Measurements from ENCODE around the gene STING1. TPM values are rescaled to one million over a fixed set of nuclear protein-coding genes. Genes with fewer than 3 reads are reported as not detected.
"Not testable (repeated sequence)": the region's sequence is repeated elsewhere in the genome, so short reads cannot be mapped to it uniquely, and the experiment has no call there.

The STING1 gene
- total RNA-seq = 36.9 and 69.6 TPM in 2 replicates

DNA sequence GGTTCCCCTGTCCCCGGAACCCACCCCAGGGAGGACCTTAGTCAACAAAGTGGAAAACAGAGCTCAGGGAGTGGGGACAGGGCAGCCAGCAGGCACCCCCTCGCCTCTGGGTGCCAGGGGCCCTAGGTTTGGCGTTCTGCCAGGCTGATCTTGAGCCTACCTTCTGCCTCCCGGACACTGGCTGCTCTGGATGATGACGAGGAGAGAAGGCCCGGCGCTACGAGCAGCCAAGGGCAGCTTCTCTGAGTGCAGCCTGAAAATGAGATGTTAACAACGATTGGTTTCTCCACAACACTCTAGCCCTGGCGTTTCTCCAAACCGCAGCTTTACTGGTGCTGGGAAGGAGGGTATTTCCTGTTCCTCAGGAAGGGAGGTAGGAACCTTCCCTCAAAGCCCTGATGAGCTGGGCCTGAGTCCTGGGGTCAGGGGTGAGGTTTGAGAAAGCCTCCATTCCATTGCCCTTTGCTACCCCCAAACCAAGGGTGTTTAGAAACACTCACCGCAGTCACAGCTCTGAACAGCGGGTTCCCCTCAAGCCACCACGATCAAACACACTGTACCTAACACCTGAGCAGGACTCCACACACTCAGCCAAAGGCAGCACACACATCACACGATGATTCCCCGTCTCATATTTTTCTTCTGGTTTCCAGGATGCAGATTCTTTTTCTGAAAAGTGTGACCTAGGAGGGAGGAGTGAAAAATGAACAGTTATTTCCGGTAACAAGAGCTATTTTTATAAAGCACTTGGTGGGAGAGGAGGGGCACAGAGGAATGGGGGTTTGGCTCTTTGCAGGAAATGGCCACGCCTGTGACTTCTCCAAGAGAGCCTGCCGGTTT, at the start of gene STING1:
STING1 (minus strand) TSS at position 709 of the 840 bp plus-strand sequence. CDS start 1,054 bp downstream, outside the sequence.
- peak; percentile 89 for DNase-seq

DNA sequence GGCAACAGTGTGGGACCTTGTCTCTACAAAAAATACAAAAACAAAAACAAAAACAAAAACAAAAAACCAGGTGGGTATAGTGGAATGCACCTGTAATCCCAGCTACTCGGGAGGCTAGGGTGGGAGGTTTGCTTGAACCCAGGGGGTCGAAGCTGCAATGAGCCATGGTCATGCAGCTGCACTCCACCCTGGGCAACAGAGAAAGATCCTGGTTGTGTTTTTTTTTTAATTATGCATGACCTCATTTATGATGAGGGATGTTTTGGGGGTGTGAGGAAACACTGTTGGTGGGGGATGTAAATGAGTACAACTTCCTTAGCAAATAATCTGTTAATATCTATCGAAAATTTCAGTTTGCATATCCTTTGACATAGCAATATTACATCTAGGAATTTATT, 49.2 kb upstream of the STING1 start:
- no peak for DNase-seq

DNA sequence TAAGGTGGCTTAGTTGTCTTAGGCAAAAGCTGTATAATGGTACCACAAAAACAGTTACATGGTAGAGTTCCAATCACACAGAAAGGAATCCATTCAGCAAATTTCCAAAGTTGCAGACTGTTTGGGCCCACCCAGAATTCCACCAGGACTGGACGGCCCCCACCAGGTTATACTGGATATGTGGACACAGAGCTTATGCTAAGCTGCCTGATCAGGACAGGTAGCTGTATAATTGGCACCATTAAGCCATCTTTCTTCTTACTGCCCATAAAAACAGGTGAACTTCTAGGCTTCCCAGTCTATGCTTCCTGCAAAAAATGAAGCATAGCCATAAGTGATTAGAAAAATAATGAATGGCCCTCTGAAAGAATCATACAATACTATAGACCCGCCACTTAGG, 47.5 kb upstream of the STING1 start:
- not testable (repeated sequence) for DNase-seq

DNA sequence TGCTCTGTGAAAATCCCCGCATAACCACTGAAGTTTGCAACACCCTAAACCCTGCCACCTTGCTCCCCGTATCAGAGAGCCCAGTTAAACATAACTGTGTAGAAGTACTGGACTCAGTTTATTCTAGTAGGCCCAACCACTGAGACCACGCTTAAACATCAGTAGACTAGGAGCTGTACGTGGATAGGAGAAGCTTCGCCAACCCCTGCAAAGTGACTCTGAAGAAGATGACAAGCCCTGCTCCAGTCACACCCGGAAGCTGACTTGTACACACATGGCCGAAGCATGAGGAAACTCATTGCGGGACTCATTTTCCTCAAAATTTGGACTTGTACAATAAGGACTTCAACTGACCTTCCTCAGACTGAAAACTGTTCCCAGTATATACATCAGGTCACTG, 46.1 kb upstream of the STING1 start:
- DNase-seq = not testable (repeated sequence)

DNA sequence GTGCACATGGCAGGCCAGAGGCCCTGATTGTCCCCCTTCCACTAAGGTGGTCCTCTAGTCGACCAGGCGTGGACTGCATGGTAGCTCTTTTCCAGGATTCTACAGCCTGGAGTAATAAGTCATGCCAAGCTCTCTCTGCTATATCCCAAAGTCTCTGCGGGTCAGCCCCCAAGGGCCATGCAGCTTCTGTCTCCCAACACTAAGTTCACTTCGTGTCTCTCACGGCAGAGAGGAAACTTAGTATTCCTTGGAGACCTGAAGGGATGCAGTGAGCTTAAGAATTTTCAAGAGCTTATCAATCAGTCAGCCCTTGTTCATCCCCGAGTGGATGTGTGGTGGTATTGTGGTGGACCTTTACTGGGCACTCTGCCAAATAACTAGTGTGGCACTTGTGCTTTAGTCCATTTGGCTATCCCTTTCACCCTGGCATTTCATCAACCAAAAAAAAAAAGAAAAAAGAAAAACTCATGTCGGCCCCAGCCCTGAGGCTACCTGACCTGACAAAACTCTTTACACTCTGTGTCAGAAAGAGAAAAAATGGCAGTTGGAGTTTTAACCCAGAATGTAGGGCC, 45.4 kb upstream of the STING1 start:
- DNase-seq = not testable (repeated sequence)

DNA sequence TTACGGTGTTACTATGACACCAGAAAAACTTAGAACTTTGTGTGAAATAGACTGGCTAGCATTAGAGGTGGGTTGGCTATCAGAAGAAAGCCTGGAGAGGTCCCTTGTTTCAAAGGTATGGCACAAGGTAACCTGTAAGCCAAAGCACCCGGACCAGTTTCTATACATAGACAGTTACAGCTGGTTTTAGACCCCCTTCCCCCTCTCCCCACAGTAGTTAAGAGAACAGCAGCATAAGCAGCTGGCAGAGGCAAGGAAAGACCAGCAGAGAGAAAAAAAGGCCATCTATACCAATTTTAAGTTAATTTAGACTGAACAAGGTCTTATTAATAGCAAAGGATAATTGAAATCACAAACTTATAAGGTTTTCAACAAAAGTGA, 44.5 kb upstream of the STING1 start:
- not testable (repeated sequence) for DNase-seq

DNA sequence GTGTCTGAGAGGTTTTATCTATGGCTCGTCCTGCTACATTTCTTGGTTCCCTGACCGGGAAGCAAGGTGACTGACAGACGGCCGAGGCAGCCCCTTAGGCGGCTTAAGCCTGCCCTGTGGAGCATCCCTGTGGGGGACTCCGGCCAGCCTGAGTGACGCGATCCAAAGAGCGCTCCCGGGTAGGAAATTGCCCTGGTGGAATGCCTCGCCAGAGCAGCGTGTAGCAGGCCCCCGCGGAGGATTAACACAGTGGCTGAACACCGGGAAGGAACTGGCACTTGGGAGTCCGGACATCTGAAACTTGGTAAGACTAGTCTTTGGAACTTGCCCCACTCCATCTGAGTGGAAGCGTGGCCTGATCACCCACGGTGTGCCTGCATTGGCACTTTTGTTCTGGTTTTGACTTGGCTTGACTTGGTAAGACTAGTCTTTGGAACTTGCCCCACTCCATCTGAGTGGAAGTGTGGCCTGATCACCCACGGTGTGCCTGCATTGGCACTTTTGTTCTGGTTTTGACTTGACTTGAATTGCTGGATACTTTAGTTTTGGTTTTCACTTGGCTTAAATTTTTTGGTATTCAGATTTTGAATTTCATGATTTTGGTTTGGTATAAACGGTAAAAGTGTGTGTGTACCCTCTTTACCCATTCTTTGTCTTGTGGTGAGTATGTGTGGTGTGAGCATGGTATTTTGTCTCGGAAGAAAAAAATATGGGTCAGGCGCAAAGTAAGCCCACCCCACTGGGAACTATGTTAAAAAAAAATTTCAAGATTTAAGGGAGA, 43.9 kb upstream of the STING1 start:
- not testable (repeated sequence) for DNase-seq

DNA sequence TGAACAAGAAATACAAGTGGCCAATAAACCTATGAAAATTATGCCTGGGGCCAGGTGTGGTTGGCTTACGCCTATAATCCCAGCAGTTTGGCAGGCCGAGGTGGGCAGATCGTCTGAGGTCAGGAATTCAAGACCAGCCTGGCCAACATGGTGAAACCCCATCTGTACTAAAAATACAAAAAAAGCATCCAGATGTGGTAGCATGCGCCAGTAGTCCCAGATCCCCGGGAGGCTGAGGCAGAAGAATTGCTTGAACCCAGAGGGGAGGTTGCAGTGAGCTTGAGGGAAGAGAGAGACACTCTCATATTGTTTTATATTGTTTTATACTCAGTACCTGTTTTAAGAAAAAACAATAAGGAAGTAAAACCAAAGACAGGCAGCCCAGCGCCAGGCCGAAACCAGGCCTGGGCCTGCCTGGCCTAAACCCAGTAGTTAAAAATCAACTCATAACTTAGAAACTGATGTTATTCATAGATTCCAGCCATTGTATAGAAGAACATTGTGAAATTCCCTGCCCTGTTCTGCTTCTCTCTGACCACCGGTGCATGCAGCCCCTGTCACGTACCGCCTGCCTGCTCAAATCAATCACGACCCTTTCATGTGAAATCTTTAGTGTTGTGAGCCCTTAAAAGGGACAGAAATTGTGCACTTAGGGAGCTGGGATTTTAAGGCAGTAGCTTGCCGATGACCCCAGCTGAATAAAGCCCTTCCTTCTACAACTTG, 43.2 kb upstream of the STING1 start:
- not testable (repeated sequence) for DNase-seq

DNA sequence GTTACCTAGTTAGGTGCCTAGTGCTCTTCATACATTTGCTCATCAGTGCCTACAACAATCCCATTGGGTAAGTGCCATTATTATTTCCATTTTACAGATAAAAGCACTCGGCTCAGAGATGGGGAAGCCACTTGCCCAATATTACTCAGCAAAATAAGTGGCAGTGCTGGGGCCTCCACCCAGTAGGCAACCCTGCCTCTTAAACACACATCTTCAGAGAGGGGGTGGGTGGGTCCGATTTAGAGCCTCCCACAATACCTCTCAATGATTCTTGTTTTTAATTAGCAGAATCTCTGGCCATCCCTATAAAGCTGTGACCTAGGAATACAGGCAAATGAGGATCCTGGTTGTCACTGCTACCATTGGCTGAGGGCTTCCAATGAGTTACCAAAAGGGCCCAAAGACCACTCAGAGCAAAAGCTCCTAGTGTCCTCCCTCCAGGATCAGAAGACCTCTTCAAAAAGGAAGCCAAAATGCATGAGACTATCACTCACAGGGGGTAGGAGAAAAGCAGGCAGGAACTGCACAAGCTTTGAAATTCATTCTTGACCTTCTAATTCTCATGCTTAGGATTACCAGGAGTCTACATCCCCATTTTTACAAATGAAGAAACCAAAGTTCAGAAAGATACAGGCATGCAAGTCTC, 42.5 kb upstream of the STING1 start:
- no peak for DNase-seq

DNA sequence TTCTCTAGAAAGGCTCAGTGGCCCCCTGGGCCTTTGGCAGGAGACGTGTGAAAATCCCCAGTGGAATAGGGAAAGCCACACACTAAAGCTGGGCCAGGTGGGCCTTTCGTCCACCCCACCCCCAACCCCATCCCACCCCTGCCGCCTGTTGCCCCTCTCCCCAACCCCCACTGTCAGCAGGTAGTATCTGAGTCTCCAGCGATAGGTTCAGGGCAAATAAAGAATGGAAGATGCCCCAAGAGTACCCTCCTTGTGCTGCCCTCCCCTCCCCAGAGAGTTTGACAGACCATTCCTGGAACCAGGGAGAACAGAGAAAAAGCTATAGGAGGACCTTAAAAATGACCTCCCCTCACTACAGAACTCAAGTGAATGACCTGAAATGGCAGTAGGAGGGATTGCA, 41.9 kb upstream of the STING1 start:
- DNase-seq = no peak

DNA sequence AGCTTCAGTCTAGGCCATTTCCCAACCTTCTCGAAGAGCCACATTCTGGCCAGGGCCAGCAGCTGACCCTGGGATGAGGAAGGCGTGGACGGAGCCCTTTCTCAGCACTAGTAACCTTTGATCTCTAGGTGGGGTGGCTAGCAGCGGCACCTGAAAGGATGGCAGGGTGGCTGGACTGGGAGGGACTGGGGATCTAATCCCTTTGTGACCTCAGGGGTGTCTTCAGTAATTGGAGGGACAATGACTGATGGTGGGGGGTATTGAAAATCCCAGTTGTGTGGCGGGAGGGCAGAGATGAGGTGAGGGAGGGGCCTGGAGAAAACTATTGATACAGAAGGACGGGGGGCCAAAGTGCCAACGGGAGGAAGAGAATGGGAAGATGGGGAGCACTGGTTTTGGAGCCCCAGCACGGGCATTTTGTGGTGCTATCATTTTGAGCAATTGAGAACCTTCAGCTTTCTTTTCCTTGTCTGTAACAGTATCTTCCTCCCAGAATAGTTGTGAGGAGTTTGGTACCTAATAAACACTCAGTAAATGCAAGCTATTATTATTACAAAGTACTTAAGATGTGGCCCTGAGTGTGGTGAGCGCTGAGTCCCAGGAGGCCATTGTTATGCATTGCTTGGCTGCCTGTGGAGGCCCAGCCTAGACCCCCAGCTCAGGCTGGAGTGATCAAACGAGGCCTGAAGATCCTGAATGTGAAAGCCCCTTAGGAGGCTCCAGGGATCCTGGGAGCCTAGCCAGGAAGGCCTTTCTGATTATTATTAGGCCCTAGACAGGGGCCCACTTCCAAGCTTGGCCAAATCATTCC, 41.3 kb upstream of the STING1 start:
- DNase-seq = no peak

DNA sequence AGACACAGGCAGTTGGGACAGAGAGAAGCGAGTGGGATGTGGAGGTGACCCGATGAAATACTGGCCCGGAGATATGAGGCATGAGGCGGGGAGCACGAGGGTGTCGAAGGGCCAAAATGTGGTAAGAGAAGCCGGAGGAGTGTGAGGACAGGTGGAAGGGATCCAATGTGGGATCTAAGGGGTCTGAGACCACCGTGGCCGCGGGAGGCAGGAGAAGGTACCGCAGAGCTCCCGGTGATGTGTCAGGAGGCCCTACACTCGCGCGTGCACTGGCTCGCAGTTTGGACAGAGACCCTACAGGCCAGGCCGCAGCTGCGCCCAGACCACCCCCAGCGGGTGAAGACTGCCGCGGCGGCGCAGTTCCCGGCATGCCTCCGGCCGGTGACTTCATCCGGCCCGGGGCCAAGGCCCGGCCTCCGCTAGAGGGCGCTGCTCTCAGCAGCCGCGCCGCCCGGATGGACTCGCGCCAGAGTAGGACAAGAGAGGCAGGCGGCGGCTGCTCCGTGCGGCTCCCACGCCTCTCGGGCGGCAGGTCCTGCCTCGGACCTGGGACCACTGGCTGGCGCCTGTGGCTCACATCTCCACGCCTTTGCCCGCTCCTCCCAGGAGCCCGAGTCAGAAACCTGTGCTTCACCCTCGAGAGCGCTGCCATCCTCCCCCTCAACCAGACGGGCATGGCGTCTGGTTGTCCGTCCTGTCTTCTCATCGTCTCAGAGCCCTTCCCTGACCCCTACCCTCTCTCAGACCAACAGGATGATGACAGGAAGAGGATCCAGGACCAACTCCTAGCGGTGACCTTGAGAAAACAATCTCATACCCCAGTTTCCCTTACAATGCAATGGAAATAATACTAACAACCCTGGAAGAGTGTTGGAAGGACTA, 35.4 kb upstream of the STING1 start:
- peak; percentile 93 for DNase-seq

DNA sequence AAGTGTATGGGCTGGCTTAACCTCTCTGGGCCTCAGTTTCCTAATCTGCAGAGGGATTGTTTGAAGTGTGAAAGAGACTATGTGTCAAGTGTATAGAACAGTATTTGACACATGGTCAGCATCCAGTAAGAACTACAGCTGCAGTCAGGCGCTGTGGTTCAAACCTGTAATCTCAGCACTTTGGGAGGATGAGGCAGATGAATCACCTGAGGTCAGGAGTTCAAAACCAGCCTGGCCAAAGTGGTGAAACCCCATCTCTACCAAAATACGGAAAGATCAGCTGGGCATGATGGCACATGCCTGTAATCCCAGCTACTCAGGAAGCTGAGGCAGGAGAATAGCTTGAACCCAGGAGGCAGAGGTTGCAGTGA, 31.9 kb upstream of the STING1 start:
- no peak for DNase-seq

DNA sequence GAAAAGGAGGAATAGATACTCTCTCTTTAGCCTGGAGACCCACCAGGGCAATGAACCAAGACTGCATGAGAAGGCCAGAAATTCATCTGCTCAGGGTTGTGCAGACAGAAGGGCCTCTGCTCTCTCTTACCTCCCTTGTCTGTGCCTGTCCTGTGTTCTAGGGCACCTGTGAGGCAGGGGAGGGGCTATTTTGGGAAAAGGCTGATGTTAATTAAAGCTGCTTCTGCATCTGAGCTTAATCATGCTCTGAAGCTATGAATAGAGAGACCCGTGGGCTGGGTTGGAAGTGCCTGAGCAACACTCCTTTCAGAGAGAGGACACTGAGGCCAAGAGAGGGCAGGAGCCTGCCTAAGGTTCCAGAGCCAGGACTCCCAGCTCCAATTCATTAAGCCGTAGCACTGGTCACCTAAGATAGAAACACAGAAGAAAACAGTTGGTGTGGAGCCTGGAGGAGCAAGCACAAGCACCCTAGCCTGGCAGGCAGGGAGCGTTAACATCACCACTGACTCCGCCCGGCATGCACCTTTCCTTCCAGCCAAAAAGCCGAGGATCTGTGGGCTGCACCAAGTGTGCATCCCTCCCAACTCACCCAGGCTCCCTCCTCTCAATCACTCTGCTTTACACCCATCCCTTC, 31.4 kb upstream of the STING1 start:
- no peak for DNase-seq

DNA sequence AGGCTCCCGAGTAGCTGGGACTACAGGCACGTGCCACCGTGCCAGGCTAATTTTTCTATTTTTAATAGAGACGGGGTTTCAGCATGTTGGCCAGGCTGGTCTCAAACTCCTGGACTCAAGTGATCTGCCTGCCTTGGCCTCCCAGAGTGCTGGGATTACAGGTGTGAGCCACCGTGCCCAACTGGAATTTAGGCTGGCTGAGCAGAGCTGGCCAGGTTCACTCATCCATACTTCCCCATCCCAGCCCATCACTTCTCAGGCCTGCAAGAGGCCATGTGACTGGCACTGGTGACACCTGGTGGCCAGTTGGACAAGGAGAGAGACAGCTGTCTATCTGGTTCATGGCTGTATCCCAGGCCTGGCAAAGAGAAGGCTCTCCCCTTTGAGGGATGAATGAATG, 30.9 kb upstream of the STING1 start:
- peak; percentile 91 for DNase-seq

DNA sequence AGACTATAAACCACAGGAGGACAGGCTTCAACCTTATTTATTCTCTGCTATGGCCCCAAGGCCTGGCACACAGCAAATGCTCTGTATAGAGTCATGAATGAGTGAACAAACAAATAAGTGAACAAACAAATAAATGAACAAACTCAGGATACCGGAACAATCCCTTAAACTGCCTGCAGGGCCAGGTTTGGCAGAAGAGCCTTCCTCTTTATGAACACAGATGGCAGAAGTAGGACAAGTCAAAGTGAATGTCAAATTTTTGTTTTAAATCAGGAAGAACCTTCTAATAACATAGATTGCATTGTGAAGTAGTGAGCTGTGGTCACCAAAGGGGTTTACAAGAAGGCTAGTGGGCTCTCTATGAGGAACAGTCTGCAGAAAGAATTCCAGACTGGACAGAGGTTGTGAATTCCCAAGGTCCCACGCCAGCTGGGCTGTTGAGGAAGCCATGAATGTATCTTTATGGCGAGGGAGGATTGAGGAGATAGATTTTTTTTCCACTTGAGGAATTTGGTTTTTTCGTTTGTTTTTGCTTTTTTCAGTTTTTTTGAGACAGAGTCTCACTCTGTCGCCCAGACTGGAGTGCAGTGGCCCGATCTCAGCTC, 30.3 kb upstream of the STING1 start:
- peak; percentile 31 for DNase-seq

DNA sequence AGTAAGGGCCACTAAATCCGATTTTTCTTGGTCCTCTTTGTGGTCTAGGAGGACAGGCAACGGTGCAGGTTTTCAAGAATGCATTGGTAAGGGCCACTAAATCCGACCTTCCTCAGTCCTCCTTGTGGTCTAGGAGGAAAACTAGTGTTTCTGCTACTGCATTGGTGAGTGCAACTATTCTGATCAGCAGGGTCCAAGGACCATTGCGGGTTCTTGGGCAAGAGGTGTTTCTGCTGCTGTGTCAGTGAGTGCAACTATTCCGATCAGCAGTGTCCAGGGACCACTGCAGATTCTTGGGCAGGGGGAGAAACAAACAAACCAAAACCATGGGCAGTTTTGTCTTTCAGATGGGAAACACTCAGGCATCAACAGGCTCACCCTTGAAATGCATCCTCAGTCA, 22.2 kb upstream of the STING1 start:
- not testable (repeated sequence) for DNase-seq

DNA sequence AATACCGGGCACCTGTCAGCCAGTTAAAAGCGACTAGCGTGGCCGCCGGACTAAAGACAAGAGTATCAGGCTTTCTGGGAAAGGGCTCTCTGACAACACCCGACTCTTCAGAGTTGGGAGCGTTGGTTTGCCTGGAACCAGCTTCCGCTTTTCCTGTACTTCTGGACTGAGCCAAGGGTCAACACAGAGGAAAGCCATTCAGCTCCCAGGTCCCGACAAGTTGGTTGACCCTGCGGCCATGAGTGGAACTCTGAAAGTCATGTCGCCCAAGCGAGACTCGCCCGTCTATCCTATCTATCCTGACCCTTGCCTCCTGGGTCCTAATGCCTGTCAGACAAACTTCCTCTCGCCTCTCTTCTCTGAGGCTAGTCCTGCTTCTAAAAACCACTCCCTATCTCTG, 21.3 kb upstream of the STING1 start:
- not testable (repeated sequence) for DNase-seq

DNA sequence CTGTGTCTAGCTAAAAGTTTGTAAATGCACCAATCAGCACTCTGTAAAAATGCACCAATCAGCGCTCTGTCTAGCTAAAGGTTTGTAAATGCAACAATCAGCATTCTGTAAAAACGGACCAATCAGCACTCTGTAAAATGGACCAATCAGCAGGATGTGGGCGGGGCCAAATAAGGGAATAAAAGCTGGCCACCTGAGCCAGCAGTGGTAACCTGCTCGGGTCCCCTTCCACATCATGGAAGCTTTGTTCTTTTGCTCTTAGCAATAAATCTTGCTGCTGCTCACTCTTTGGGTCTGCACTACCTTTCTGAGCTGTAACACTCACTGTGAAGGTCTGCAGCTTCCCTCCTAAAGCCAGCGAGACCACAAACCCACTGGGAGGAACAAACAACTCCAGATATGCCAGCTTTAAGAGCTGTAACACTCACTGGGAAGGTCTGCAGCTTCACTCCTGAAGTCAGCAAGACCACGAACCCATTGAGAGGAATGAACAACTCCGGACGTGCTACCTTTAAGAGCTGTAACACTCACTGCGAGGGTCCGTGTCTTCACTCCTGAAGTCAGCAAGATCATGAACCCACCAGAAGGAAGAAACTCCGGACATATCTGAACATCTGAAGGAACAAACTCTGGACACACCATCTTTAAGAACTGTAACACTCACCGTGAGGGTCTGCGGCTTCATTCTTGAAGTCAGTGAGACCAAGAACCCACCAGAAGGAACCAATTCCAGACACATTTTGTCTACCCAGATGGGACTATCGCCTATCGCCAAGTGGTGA, 20.7 kb upstream of the STING1 start:
- not testable (repeated sequence) for DNase-seq

Data from dermis blood vessel endothelial cell (primary cell).